GM12865 (cell line): ENCODE results near the gene NF1.

Experiments
- DNase-seq: peaks from one replicate; pipeline ENCODE4 v3.0.0; 2010; ENCODE audit warnings: low read depth
- H3K4me3 ChIP-seq: 2 replicates; pipeline ENCODE4 v1.5.1; 2011; ENCODE audit warnings: mild to moderate bottlenecking, low read depth, low read length, control low read depth
- TF ChIP-seq, protein P1 (sequence below): IDR thresholded peaks from 2 replicates; pipeline ENCODE4 v1.5.1; 2011; ENCODE audit warnings: low read length, control low read depth, low read depth, inconsistent platforms; ENCODE audit not compliant: insufficient read depth; ENCODE audit errors: missing control alignments

NF1 gene

GRCh38 chr17:31415640-31416502, 321.1 kb downstream of the NF1 start:
- H3K4me3 ChIP-seq, result no peak overlapping the region
- DNase-seq, result no peak
- TF ChIP-seq, protein P1, sequence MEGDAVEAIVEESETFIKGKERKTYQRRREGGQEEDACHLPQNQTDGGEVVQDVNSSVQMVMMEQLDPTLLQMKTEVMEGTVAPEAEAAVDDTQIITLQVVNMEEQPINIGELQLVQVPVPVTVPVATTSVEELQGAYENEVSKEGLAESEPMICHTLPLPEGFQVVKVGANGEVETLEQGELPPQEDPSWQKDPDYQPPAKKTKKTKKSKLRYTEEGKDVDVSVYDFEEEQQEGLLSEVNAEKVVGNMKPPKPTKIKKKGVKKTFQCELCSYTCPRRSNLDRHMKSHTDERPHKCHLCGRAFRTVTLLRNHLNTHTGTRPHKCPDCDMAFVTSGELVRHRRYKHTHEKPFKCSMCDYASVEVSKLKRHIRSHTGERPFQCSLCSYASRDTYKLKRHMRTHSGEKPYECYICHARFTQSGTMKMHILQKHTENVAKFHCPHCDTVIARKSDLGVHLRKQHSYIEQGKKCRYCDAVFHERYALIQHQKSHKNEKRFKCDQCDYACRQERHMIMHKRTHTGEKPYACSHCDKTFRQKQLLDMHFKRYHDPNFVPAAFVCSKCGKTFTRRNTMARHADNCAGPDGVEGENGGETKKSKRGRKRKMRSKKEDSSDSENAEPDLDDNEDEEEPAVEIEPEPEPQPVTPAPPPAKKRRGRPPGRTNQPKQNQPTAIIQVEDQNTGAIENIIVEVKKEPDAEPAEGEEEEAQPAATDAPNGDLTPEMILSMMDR, result no peak

DNA sequence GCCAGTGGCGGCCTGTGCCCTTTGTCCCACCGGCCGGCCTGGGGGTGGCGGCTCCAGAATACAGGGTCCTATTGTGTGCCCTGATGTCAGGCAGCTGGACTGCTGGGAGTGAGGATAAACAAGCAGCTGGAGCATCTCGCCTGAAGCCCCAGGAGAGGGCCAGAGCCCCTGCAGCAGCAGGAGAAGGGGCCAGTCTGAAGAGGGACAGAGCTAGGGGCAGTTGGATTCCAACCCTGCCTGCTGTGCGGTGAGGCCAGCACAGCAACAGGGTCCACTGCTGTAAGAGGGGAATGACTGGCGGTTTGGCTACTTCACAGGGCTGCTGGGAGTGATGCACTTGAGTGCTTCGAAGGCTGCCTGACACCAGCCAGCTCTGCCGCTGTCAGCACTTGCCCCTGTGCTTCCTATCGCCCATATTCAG, 321.7 kb downstream of the NF1 start:
- TF ChIP-seq, protein P1, result no peak
- no peak overlapping the region for H3K4me3 ChIP-seq
- no peak for DNase-seq

DNA sequence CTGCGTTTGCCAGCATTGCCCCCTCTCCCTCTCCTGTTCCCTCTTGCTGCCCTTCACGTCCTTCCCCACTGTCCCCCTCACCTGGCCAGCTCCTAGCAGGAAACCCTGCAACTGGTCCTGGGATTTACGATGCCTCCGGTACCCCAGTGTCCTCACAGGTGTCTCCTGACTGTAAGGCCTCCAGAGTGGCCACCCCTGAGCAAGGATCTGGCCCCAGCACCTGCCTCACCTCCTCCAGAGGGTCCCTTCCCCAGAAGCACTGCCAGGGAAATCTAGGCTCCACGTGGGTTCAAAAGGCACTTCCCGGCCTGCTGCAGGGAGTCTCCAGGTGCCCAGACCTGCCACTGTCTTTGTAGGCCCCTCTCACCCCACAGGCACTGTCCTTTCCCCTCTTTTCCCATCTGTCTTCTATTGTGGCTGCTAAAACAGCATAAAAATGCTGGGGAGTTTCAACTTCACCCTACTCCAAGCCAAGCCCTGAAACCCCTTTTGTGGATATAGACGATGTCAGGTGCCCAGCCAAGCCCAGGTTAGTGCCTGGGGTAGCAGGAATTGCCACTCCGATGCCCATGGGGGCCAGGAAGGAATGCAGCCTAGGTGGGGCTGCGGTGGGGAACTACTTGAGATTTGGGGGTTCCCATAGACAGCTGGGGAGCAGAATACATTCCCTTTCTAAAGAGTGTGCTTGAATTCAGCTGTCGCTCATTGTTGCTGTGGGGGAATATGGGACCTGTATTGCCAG, 322.4 kb downstream of the NF1 start:
- TF ChIP-seq, protein P1, result no peak
- no peak overlapping the region for H3K4me3 ChIP-seq
- DNase-seq, result no peak

DNA sequence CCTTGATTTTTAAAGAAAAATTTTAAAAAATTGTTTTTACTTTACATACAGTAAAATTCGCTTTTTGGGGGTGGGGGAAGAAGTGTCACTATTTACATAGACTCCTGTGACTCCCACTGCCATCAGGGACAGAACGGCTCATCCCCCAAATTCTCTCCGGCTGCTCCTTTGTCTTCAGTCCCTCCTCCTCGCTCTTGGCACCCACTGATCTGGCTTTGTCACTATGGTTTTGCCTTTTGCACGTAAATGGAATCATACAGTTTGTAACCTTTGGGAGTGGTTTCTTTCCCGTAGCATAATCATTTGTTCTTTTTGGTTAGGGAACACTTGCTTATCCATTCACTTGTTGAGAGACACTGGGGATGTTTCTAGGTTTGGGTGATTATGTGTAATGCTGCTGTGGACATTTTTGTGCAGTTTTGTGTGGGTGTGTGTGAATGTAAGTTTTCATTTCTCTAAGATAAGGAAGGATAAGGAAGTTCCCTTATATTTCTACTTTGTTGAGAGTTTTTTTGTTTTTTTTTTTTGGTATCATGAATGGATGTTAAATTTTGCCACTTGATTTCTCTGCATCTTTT, 324.1 kb downstream of the NF1 start:
- DNase-seq, result no peak
- no peak overlapping the region for H3K4me3 ChIP-seq
- TF ChIP-seq, protein P1, result no peak

GRCh38 chr17:31422443-31422842, 327.7 kb downstream of the NF1 start:
- no peak overlapping the region for H3K4me3 ChIP-seq
- TF ChIP-seq, protein P1, result no peak
- no peak for DNase-seq

GRCh38 chr17:31424944-31425281, 330.1 kb downstream of the NF1 start:
- TF ChIP-seq, protein P1, result no peak
- DNase-seq, result no peak

More at GRCh38 chr17:31424944-31425281, 330.1 kb downstream of the NF1 start:
- H3K4me3 ChIP-seq, result no peak overlapping the region
